Measurements from ENCODE around the gene TCEAL7.

Gene TCEAL7

DNA sequence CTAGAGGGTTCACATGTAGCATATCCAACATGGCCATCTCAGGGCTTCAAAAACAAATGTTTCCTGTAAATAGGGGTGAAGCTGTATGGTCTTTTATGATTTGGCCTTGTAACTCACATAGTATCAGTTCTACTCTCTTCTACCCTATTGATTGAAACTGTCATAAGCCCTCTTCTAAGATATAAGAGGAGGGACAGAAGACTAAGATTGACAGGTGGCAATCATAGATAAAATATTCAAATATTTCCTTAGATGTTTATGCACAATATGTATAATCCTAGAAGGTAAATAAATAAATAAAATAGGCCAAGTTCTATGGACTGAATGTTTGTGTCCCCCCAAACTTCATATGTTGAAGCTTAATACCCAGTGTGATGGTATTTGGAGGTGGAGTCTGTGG lies 39.4 kb downstream of the TCEAL7 start:
- TF ChIP-seq ZFP3 (CRISPR knock-in tag; IDR thresholded peaks at IDR 0.05) = no peak
- no peak for TF ChIP-seq BACH2 (CRISPR knock-in tag; IDR thresholded peaks at IDR 0.05; ENCODE audit: borderline replicate concordance)
- TF ChIP-seq, protein P1, sequence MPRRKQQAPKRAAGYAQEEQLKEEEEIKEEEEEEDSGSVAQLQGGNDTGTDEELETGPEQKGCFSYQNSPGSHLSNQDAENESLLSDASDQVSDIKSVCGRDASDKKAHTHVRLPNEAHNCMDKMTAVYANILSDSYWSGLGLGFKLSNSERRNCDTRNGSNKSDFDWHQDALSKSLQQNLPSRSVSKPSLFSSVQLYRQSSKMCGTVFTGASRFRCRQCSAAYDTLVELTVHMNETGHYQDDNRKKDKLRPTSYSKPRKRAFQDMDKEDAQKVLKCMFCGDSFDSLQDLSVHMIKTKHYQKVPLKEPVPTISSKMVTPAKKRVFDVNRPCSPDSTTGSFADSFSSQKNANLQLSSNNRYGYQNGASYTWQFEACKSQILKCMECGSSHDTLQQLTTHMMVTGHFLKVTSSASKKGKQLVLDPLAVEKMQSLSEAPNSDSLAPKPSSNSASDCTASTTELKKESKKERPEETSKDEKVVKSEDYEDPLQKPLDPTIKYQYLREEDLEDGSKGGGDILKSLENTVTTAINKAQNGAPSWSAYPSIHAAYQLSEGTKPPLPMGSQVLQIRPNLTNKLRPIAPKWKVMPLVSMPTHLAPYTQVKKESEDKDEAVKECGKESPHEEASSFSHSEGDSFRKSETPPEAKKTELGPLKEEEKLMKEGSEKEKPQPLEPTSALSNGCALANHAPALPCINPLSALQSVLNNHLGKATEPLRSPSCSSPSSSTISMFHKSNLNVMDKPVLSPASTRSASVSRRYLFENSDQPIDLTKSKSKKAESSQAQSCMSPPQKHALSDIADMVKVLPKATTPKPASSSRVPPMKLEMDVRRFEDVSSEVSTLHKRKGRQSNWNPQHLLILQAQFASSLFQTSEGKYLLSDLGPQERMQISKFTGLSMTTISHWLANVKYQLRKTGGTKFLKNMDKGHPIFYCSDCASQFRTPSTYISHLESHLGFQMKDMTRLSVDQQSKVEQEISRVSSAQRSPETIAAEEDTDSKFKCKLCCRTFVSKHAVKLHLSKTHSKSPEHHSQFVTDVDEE (CRISPR knock-in tag; IDR thresholded peaks at IDR 0.05) = no peak
- no peak for TF ChIP-seq ARNTL (CRISPR knock-in tag; IDR thresholded peaks at IDR 0.05; ENCODE audit: borderline replicate concordance, low read depth)
- no peak for TF ChIP-seq OSR1 (CRISPR knock-in tag; IDR thresholded peaks at IDR 0.05)
- no peak for TF ChIP-seq ESRRG (CRISPR knock-in tag; IDR thresholded peaks at IDR 0.05)
- no peak for TF ChIP-seq SNAI2 (CRISPR knock-in tag; IDR thresholded peaks at IDR 0.05)
- TF ChIP-seq ZNF70 (CRISPR knock-in tag; IDR thresholded peaks at IDR 0.05) = no peak
- TF ChIP-seq, protein P2, sequence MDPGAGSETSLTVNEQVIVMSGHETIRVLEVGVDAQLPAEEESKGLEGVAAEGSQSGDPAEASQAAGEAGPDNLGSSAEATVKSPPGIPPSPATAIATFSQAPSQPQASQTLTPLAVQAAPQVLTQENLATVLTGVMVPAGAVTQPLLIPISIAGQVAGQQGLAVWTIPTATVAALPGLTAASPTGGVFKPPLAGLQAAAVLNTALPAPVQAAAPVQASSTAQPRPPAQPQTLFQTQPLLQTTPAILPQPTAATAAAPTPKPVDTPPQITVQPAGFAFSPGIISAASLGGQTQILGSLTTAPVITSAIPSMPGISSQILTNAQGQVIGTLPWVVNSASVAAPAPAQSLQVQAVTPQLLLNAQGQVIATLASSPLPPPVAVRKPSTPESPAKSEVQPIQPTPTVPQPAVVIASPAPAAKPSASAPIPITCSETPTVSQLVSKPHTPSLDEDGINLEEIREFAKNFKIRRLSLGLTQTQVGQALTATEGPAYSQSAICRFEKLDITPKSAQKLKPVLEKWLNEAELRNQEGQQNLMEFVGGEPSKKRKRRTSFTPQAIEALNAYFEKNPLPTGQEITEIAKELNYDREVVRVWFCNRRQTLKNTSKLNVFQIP (CRISPR knock-in tag; IDR thresholded peaks at IDR 0.05; ENCODE audit: borderline replicate concordance, low read depth) = no peak
- no peak for TF ChIP-seq GLIS3 (CRISPR knock-in tag; IDR thresholded peaks at IDR 0.05)
- no peak for TF ChIP-seq TOX (CRISPR knock-in tag; IDR thresholded peaks at IDR 0.05; ENCODE audit: borderline replicate concordance)
- TF ChIP-seq PPARA (CRISPR knock-in tag; IDR thresholded peaks at IDR 0.05; ENCODE audit: borderline replicate concordance) = no peak
- TF ChIP-seq, protein P3, sequence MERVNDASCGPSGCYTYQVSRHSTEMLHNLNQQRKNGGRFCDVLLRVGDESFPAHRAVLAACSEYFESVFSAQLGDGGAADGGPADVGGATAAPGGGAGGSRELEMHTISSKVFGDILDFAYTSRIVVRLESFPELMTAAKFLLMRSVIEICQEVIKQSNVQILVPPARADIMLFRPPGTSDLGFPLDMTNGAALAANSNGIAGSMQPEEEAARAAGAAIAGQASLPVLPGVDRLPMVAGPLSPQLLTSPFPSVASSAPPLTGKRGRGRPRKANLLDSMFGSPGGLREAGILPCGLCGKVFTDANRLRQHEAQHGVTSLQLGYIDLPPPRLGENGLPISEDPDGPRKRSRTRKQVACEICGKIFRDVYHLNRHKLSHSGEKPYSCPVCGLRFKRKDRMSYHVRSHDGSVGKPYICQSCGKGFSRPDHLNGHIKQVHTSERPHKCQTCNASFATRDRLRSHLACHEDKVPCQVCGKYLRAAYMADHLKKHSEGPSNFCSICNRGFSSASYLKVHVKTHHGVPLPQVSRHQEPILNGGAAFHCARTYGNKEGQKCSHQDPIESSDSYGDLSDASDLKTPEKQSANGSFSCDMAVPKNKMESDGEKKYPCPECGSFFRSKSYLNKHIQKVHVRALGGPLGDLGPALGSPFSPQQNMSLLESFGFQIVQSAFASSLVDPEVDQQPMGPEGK (CRISPR knock-in tag; IDR thresholded peaks at IDR 0.05; ENCODE audit: borderline replicate concordance) = no peak
- no peak for TF ChIP-seq RARB (CRISPR knock-in tag; IDR thresholded peaks at IDR 0.05)
- no peak for TF ChIP-seq ZNF565 (CRISPR knock-in tag; conservative IDR thresholded peaks at IDR 0.05; ENCODE audit: low read depth)
- TF ChIP-seq, protein P4, sequence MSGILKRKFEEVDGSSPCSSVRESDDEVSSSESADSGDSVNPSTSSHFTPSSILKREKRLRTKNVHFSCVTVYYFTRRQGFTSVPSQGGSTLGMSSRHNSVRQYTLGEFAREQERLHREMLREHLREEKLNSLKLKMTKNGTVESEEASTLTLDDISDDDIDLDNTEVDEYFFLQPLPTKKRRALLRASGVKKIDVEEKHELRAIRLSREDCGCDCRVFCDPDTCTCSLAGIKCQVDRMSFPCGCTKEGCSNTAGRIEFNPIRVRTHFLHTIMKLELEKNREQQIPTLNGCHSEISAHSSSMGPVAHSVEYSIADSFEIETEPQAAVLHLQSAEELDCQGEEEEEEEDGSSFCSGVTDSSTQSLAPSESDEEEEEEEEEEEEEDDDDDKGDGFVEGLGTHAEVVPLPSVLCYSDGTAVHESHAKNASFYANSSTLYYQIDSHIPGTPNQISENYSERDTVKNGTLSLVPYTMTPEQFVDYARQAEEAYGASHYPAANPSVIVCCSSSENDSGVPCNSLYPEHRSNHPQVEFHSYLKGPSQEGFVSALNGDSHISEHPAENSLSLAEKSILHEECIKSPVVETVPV (CRISPR knock-in tag; IDR thresholded peaks at IDR 0.05) = no peak
- TF ChIP-seq ZC3H10 (CRISPR knock-in tag; IDR thresholded peaks at IDR 0.05) = no peak
- no peak for TF ChIP-seq ZFP30 (CRISPR knock-in tag; IDR thresholded peaks at IDR 0.05)
- TF ChIP-seq TCF4 (CRISPR knock-in tag; IDR thresholded peaks at IDR 0.05; ENCODE audit: borderline replicate concordance) = no peak

DNA sequence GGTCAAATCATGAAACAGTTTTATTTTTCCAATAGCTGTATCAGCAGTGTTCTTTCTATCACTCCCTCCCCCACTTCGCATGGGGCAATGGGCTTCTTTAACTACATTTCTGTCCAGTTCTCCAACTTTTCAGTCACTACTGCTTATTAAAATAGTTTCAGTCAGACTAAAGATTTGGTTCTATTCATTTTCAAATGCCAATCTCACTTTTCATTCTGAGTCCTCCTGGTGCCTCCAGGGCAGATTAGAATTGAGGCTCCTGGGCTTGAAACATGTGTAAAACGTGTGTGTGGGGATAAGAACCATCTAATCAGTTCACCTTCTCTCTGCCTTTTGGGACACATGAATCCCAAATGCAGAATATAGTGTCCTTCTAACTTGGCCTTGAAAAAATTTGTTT lies 42.8 kb downstream of the TCEAL7 start:
- TF ChIP-seq SNAI2 (CRISPR knock-in tag; IDR thresholded peaks at IDR 0.05) = no peak
- no peak for TF ChIP-seq RARB (CRISPR knock-in tag; IDR thresholded peaks at IDR 0.05)
- TF ChIP-seq ESRRG (CRISPR knock-in tag; IDR thresholded peaks at IDR 0.05) = no peak
- TF ChIP-seq ZFP3 (CRISPR knock-in tag; IDR thresholded peaks at IDR 0.05) = no peak
- TF ChIP-seq ARNTL (CRISPR knock-in tag; IDR thresholded peaks at IDR 0.05; ENCODE audit: borderline replicate concordance, low read depth) = no peak
- TF ChIP-seq, protein P3 (CRISPR knock-in tag; IDR thresholded peaks at IDR 0.05; ENCODE audit: borderline replicate concordance) = no peak
- TF ChIP-seq, protein P4 (CRISPR knock-in tag; IDR thresholded peaks at IDR 0.05) = no peak
- TF ChIP-seq TCF4 (CRISPR knock-in tag; IDR thresholded peaks at IDR 0.05; ENCODE audit: borderline replicate concordance) = no peak
- TF ChIP-seq TOX (CRISPR knock-in tag; IDR thresholded peaks at IDR 0.05; ENCODE audit: borderline replicate concordance) = no peak
- no peak for TF ChIP-seq ZNF565 (CRISPR knock-in tag; conservative IDR thresholded peaks at IDR 0.05; ENCODE audit: low read depth)
- ATAC-seq = no peak

More for the DNA sequence above, 39.4 kb downstream of the TCEAL7 start:
- ATAC-seq = no peak

Measured in SK-N-SH treated with all-trans-retinoic acid at 6 μM for 48 hours (cell line).